HG03135 (cell line): Measurements from ENCODE around the gene NPB.
A peak's percentile ranks its signal among the peaks of the same experiment; 100 is the strongest.

Experiments
- ATAC-seq: cut with Tn5 transposase; IDR thresholded peaks from one replicate; pipeline ENCODE4 v1.9.1; 2021; ENCODE audit warnings: mild to moderate bottlenecking, moderate library complexity; ENCODE audit not compliant: unreplicated experiment

The NPB gene

DNA sequence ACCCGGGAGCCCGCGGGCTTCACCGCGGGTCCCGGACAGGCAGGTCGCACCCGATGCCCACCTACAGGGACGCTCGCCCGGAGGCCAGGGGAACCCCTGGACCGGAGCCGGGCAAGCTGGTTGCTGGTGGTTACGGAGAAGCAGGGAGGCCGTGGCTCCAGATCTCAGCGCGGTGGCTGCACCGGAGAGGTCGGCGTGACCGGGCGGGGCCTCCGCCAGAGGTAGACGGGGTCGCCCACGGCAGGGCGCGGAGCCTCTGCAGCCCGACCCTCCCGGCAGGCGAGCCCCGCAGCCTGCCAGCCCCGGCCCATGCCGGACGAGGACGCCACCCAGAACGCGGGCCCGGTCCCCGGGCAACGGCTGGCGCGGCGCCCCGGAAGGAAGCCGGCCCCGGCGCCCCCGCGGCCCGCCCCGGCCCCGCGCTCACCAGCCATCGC lies 8.8 kb downstream of the NPB start:
- peak; percentile 13 for ATAC-seq

DNA sequence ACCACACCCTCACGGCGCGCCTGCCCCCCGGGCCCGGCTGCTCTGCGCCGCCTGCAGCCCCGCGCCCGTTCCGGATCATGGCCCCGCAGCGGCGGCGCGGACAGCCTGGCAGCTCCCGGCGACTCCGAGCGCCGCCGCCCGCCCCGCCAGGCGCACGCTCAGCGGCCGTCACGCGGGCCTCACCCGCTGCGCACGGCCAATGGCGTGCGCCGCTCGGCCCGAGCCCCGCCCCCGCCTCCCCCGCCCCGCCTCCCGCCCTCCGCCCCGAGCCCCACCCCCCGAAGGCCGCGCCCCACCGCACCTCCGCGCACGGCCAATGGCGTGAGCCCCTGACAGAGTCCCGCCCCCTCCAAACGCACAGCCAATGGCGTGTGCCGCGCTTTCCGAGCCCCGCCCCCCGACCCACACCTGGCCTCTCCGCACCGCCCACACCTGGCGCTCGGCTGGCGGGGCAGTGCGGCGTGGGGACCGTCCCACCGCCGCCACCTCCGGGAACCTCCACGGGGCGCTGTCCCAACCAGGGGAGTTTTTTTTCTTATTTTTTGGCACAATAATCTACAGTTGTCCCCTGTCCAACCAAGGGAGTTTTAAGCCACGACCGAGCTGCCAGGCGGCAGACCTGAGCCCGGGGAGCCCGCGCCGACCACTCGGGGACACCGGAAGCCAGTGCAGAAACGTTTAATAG lies 9.4 kb downstream of the NPB start, which contains the start of gene PCYT2:
TSS of gene PCYT2 (minus strand) at position 123 of the 685 bp plus-strand sequence. CDS start at position 79, 44 bp downstream.
- ATAC-seq = peak; percentile 69

DNA sequence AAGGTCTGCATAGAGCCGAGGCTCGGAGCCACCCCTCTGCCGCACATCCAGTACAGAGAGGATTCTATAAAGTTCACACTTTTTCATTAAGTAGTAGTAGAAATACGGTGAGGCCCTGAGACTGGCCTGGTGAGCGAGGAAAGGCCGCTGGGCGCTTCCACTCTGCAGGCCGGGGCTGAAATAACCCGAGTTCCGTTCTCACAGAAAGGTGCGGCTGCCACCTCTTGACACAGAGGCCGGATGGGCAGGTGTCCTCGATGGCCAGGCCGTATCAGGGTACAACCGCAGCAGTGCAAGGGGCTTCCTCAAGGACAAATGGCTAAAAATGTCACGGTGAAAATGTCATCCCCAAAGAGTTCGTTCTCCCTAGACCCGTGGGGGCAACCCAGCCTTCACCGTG lies 9.9 kb downstream of the NPB start:
- no peak for ATAC-seq

DNA sequence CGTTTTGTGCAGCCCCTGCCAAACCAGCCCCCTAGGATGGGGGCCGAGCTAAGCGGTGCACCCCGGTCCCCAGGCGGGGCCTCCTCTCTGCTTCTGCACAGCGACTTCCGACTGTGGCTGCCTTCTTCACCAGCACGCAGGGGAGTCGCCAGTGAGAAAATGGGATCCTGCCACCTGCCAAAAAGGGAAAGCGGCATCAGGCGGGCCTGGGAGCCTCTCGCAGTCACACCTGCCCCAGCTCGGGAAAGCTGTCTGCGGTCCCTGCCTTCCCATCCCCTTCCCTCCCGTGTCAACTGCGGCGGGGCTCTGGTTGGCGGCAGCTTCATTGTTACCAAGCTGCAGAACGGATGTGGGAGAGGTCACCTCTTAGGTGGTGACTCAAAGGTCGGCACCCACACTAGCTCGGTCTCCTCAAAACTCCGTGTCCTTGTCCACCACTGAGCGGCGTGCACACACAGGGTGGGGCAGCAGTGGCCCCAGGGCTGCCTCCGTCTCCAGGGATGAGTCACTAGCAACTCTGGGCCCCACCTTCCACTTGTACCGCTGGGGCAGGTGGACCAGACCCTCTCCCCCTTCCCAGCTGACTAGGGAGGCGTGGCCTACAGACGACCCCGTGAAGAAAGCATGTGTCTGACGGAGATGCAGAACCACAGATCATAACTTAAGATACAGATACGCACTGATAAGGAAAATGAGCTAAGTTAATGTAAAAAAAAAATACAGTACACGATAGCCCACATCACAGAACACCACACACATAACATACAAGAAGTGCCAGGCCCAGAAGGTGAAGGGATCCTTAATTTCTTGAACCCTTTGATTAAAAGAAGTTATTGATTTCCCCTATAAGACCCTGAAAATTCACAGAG lies 10.6 kb downstream of the NPB start:
- no peak for ATAC-seq

DNA sequence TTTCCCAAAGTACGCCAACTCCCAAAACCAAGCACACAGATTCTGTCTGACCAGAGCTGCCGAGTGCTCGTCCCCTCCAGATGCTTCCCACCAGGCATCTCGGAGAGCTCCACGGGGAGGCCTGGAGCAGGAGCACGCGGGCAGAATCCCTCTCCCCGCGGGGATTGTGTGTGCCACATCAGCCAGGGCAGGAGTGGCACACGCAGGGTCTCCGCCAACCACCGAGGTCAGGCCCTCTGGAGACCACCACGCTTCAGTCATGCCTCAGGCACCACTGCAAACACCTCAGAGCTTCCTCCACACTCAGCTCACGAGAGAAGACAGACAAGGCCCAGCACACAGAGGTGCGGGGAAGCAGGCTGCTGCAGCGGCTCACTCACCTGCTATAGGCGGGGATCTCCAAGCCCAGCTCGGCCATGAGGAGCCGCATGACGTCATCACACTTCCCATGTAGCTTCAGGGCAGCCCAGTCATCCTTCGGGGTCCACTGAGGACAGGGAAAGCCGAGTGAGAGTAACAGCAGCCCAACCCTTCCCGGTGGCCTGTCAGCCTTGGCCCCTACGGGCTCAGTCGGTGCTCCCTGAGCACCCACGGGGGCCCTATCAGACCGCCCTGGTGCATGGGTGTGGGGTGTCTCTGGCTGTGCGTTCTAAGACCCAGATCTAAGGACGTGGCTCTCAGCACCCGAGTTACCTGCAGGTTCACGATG lies 11.5 kb downstream of the NPB start:
- no peak for ATAC-seq

DNA sequence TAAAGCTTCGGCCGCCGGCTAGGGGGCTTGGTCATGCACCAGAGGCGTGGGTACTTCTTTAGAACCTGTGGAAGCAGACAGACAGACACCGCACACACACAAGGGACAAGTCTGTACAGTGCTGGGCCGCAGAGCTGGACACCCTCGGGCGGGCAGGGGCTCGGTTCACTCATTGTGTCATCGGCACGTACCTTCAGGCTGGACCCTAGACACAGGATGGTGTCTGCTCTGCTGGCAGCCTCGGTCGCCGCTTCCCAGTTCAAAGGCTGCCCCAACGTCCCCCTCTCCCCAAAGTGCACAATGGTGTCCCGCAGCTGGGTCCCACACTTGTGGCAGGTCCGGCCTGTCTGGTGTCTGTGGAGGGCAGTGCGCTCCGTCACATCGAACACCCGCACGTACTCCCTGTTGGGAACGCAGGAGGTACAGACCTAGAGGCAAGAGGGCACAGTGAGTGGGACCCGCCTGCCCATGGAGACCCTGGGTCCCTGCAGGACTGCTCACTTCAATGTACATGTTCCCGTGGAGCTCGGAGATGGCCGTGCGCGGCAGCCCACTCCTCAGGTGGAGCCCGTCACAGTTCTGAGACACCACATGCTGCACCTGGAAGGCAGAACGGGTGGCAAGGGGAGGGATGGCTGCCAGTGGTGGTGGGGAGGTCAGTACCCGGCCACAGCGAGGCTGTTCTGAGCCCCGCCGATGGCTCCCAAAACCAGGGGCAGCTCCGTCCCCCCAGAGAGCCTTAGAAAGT lies 12.2 kb downstream of the NPB start:
- no peak for ATAC-seq

DNA sequence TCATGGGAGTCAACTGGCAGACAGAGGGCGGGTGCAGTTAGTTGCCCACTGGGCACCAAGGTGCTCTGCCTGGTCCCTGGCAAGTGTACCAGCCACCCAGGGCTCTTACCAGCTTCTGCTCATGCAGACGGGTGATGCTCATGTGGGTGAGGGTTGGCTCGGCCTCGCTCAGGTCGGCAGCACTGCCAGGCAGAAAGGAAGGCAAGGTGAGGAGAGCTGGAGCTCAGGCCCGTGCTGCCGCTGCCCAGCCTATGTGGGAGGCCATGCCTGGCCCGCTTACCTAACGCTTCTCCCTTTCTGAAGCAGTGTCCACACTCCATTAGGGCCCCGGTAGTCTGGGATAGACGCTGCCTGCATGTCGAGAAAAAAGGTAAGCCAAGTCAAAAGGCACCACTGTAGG lies 13.3 kb downstream of the NPB start:
- no peak for ATAC-seq

DNA sequence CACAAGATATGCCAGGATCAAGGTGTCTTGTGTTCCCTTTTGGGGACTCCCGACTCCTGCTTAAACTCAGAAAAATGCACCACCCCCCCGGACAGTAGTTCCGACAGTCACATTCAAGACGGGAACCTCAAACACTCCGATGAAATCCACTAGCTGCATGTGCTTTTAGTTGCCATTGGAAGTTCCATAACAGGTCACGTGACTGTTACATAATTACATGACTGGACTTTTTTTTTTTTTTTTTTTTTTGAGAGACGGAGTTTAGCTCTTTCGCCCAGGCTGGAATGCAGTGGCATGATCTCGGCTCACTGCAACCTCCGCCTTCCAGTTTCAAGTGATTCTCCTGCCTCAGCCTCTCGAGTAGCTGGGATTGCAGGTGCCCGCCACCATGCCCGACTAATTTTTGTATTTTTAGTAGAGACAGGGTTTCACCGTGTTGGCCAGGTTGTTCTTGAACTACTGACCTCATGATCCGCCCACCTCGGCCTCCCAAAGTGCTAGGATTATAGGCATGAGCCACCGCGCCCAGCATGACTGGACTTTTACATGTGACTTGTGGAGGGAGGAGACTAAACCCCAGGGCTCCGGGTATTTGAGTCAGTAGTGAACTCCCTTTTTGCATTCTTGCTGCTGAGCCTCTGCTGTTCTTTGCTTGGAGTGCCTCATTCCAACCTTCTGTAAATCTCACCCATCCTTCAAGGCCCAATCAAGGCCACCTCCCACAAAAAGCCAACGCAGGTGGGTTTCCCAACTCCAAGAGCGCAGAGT lies 14.4 kb downstream of the NPB start:
- ATAC-seq = no peak

DNA sequence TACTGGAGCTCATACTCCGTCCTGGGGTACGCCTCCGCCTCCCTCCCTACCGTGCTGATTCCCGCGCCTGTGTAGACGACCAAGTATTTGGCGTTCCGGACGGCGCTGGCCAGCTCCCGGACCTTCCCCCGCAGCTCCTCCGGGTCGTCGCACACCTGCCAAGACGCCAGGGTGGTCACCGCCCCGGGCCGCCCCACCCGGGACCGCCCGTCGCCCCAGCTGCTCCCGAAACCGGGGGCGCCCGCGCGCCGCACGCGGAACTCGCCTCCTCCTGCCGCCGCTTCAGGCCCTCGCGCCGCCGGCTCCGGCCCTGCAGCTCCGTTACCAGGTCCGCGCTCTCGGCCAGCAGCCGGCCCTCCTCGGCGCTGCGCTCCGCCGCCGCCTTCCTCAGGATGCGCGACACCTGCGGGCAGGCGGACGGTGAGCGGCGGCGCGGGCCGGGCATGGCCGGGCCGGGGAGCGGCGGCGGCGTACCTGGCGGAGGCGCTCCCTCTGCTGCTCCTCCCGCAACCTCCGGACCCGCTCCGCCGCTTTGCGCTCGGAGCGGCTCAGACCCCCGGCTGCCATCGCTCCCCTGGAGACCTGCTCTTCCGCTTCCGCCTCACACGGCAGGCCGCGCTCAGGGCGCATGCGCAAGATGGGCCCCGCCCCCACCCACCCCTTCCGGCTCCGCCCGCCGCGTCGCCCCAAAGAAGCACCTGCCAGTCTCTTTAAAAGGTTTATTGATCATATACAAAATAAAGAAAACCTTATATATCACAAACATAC lies 15.7 kb downstream of the NPB start, which contains the start of gene SIRT7:
TSS of gene SIRT7 (minus strand) at position 612 of the 768 bp plus-strand sequence. CDS start at position 567, 45 bp downstream.
- peak; percentile 59 for ATAC-seq

DNA sequence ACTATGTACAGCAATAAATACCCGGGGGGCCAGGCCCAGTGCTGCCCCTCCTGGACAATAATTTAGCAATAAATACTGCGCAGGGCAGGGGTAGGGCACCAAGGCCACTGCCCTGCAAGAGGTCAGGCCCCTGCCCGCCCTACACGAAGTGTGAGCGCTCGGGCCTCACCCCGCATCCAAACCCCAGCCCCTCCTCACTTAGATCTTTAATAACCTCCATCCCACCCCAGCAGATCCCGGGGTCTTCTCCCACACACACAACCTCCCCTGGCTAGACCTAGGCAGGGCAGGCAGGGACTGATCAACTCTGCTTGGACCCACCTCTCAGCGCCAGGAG lies 16.3 kb downstream of the NPB start:
- ATAC-seq = peak; percentile 11

DNA sequence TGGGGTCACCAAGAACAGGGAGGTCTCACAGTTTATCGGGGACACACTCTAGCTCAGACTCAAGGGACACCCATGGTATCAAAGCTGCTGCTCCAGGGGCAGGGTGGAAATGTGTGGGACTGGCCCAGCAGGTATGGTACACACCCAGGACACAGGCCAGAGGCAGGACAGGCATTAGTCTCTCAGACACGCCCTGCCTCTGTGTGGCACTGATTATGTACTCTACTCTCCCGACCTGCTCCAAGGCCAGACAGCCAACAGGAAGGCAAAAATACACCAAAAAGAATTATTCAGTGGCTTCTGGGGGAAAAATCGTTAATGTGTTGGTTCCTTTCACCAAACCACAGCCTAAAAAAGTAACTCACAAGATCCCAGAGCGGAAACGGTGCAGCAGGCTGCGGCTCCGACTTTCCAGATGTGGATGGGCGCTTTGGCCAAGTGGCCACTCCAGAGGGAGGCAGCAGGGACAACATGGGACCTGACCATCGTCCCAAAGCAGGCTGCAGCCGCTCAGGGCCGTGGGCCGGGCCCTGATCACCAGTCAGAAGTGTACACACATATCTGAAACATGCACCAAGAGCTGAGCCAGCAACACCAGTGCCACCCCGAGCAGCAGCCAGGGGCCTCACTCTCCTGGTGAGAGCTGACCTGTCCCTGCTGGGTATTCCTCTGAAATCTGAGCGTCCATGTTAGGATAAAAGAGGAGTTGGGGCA lies 17.0 kb downstream of the NPB start:
- ATAC-seq = no peak

DNA sequence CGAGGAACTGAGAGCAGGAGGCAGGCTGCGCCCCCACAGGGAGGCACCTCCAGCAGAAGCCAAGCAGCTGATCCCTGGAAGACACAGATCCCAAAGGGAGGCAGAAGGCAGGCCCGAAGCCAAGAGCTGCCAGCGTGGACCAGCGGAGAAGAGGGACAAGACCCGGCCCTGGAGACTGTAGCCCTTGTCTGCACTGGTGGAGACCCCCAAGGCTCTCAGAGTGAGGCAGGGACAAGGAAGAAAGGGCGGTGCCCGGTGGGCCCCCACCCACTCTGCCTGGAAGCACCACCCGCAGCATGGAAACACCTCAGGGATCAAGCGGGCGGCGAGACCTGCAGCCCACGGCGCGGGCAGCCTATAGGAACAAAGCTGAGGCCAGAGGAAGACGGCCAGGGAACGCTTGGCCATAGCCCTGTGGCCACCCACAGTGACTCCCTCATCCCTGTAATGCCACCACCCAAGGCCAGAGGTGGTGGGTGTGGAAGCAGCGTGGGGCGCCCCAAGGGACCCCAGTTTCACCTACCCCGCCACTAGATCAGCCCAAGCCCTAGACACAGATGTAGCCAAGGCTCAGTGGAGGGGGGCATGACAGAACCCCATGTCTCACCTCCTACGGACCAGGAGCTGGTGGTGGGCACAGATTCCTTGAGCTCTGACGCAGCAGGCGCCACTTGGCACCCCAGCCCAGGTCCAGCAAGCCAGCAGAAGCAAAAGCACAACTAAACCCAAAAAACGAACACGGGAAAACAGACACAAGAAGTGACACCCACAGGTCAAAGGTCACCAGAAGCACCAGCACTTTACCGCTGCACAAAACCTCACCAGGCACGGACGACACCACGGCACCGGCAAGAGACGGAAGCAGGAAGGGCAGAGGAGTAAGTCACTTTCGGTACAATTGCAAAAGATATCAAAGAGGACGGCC lies 18.8 kb downstream of the NPB start:
- ATAC-seq = no peak

DNA sequence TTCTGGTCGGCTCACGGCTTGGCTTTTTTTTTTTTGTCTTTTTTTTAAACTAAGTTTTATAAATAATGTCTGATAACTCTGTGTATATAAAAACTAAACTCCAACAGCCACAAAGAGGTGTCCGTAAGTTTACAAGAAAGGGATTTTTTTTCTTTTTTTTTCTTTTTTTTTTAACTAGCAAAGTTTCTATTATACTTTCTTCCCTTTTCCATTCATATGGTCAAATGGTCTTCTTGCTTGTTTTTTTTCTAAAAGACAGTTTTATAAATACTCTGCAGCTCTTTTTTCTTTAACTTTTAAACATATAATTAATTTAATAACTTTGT lies 19.5 kb downstream of the NPB start:
- no peak for ATAC-seq

DNA sequence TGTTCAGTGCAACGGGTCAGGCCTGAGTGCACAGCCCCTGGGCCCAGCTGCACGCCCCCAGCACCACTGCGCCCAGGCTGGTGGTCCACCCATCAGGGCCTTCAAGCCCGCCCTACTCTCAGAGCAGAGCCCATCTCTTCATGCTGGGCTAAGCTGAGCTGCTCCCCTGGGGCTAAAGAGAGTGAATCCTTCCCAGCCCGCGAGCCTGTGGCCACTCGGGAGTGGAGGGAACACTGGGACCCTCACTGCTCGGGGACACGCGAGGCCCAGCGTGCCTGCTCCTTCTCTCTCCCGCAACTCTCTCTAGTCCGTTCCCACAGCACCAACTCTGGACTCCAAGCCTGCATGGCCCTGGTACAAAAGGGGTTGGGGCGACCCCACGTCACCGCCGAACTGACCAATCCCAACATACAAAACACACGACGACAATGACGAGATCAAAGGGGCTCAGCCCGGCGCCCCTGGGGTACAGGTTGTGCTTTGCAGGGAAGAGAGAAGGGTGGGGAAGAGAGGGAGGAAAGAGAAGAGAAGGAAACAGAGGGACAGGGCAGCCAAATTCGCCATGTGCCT lies 20.0 kb downstream of the NPB start:
- ATAC-seq = no peak

DNA sequence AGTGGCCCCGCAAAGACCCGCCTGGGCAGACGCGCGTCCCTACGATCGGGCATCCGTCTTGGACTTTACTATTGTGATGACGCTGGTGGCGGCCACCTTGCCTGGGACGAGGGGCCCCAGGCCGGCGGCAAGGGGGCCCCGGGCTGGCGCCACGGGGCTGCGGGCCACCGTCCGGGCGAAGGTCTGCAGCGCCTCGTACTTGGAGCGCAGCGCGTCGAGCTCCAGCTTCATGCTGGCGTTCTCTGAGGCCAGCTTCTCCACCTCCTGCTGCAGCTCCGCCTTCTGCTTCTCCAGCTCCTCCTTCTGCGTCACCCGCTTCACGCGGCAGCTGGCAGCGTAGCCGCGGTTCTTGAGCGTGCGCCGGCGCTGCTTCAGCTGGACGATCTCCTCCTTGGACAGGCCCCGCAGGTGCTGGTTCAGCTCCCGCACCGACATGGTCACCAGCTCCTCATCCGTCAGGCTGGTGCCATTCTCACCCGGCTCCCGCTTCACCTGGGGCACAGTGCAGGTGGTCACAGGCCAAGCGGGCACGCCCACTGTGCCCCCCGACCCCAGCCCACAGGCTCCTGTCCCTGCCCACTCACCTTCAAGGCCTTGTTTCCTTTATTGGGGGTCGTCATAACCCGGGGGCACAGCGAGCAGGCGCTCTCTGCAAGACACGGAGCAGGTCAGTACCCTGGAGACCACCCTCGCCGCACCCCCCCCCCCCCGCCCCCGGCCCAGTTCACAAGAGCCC lies 20.7 kb downstream of the NPB start:
- no peak for ATAC-seq

DNA sequence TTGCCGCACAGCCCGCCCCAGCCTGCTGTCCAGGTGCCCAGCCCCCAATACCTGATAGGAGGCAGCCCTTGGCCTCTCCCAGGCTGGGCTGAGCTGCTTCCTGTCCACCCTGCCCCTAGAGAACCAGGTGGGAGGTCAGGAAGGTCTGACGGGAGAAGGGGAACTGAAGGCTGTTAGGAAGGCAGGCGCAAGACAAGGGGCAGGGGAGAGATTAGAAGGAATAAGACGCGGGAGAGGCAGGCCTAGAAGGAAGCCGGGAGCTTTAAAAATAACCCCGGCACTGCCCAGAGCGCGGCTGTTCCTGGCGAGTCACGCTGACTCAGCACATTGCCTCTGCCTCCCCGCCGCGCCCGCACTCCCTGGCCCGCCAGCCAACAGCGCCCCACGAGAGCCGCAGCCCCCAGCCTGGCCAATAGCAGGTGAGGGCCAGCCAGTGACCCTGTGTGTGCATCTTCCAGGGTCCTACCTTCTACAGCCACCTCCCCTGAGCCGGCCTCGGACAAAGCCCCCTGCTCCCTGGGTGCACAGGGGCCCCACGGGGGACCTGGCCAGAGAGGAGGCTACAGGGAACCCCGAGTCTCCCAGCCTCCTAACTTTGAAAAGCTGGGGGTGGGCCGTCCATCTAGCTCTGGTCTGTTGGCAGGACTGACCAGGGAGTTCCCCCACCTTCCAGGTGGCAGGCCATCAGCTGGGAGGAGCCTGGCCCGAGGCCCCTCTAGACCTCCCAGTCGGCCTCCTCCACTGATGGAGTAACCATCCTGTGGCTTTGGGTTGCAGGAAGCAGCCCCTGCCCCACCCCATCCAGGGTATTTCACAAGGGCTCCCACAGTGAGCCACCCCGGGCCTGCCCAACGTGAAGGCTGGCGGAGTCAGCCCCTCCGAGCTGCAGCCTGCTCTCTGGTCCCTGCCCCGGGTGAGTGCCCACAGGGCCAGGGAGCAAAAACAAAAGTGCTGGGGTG lies 21.5 kb downstream of the NPB start:
- no peak for ATAC-seq
